ENCODE data around the gene CHRM5. TPM values are rescaled to one million over a fixed set of nuclear protein-coding genes. Genes with fewer than 3 reads are reported as not detected.

The CHRM5 gene
- total RNA-seq, 1 donor from 2014 or later: 0.07 TPM

- Mint-ChIP-seq H3K27me3 (ENCODE audit: low read depth, unreplicated experiment) (no peaks in the 10 kb centered on the region), H3K4me3 (ENCODE audit: unreplicated experiment) (no peak overlapping the region), H3K27ac (ENCODE audit: unreplicated experiment) (no peak overlapping the region), H3K9me3 (ENCODE audit: unreplicated experiment) (no peaks in the 10 kb centered on the region), H3K36me3 (ENCODE audit: low read depth, unreplicated experiment) (peaks cover 7% of the 10 kb centered on the region), H3K4me1 (ENCODE audit: low read depth, unreplicated experiment) (no peaks in the 10 kb centered on the region)
- no peak overlapping the region for H3K9ac ChIP-seq (ENCODE audit: low read length)
- no peak for FAIRE-seq
- no peaks in the 10 kb centered on the region for H3K27me3 ChIP-seq (ENCODE audit: insufficient read depth, low read length)
- peaks cover 19% of the 10 kb centered on the region for H3K36me3 ChIP-seq (ENCODE audit: insufficient read depth, low read length)
- TF ChIP-seq EZH2 (IDR thresholded peaks at IDR 0.05; ENCODE audit: insufficient read depth, low read length) (no peak), CTCF (IDR thresholded peaks at IDR 0.05; ENCODE audit: insufficient read depth, low read depth, low read length) (no peak)
- H3K27ac ChIP-seq (ENCODE audit: low read depth, low read length): no peak overlapping the region
- H4K20me1 ChIP-seq (ENCODE audit: insufficient read depth, low read length): no peaks in the 10 kb centered on the region
- no peaks in the 10 kb centered on the region for H3K79me2 ChIP-seq (ENCODE audit: insufficient read depth, low read length)
- no peak overlapping the region for H2AFZ ChIP-seq (ENCODE audit: low read depth, low read length)
- peak; percentile 61 for DNase-seq (ENCODE audit: low read depth)
- H3K4me2 ChIP-seq (ENCODE audit: low read length): no peak overlapping the region
- no peaks in the 10 kb centered on the region for H3K9me3 ChIP-seq (ENCODE audit: insufficient read depth, low read depth, low read length)
- H3K4me3 ChIP-seq (ENCODE audit: insufficient read depth, low read depth, low read length): no peak overlapping the region
- no peaks in the 10 kb centered on the region for H3K4me1 ChIP-seq (ENCODE audit: insufficient read depth, low read length)
Measured at GRCh38 chr15:34084086-34084485, 115.8 kb downstream of the CHRM5 start.

GRCh38 chr15:34085746-34086145 lies 117.4 kb downstream of the CHRM5 start:
- Mint-ChIP-seq H3K27ac (ENCODE audit: unreplicated experiment) (no peak overlapping the region), H3K36me3 (ENCODE audit: low read depth, unreplicated experiment) (peaks cover 7% of the 10 kb centered on the region)

More at GRCh38 chr15:34085746-34086145, 117.4 kb downstream of the CHRM5 start:
- FAIRE-seq (no peak), DNase-seq (ENCODE audit: low read depth) (peak; percentile 57)
- H3K4me3 ChIP-seq (ENCODE audit: insufficient read depth, low read depth, low read length): no peak overlapping the region
- TF ChIP-seq EZH2 (IDR thresholded peaks at IDR 0.05; ENCODE audit: insufficient read depth, low read length): no peak
- no peak for TF ChIP-seq CTCF (IDR thresholded peaks at IDR 0.05; ENCODE audit: insufficient read depth, low read depth, low read length)
- Mint-ChIP-seq H3K9me3 (ENCODE audit: unreplicated experiment) (no peaks in the 10 kb centered on the region), H3K4me3 (ENCODE audit: unreplicated experiment) (peak overlapping the region; percentile 34), H3K27me3 (ENCODE audit: low read depth, unreplicated experiment) (no peaks in the 10 kb centered on the region), H3K4me1 (ENCODE audit: low read depth, unreplicated experiment) (no peaks in the 10 kb centered on the region)
- H3K27me3 ChIP-seq (ENCODE audit: insufficient read depth, low read length): no peaks in the 10 kb centered on the region
- no peak overlapping the region for H3K9ac ChIP-seq (ENCODE audit: low read length)
- no peaks in the 10 kb centered on the region for H3K9me3 ChIP-seq (ENCODE audit: insufficient read depth, low read depth, low read length)
- no peaks in the 10 kb centered on the region for H3K79me2 ChIP-seq (ENCODE audit: insufficient read depth, low read length)
- no peak overlapping the region for H3K27ac ChIP-seq (ENCODE audit: low read depth, low read length)
- H3K4me1 ChIP-seq (ENCODE audit: insufficient read depth, low read length): no peaks in the 10 kb centered on the region
- no peak overlapping the region for H3K4me2 ChIP-seq (ENCODE audit: low read length)
- no peaks in the 10 kb centered on the region for H4K20me1 ChIP-seq (ENCODE audit: insufficient read depth, low read length)
- H3K36me3 ChIP-seq (ENCODE audit: insufficient read depth, low read length): peaks cover 19% of the 10 kb centered on the region
- no peak overlapping the region for H2AFZ ChIP-seq (ENCODE audit: low read depth, low read length)
